Osteocyte (in vitro differentiated cells): ENCODE measurements around the gene NCOR2. TPM values are rescaled to one million over a fixed set of nuclear protein-coding genes. Genes with fewer than 3 reads are reported as not detected.

Experiments
- DNase-seq: peaks from one replicate; pipeline ENCODE4 v3.0.0; 2021; ENCODE audit warnings: mixed read lengths; ENCODE audit not compliant: unreplicated experiment; ENCODE audit errors: extremely low spot score
- H3K27ac Mint-ChIP-seq: one replicate; pipeline ENCODE4 v1.8.0; 2021; ENCODE audit warnings: mild to moderate bottlenecking, mixed read lengths; ENCODE audit not compliant: unreplicated experiment
- H3K27me3 Mint-ChIP-seq: one replicate; pipeline ENCODE4 v1.8.0; 2021; ENCODE audit warnings: mixed read lengths; ENCODE audit not compliant: unreplicated experiment
- H3K36me3 Mint-ChIP-seq: one replicate; pipeline ENCODE4 v1.8.0; 2021; ENCODE audit warnings: mixed read lengths; ENCODE audit not compliant: unreplicated experiment
- H3K4me1 Mint-ChIP-seq: one replicate; pipeline ENCODE4 v1.8.0; 2021; ENCODE audit warnings: mixed read lengths; ENCODE audit not compliant: unreplicated experiment
- H3K4me3 Mint-ChIP-seq: one replicate; pipeline ENCODE4 v1.8.0; 2021; ENCODE audit warnings: mild to moderate bottlenecking, moderate library complexity, mixed read lengths; ENCODE audit not compliant: unreplicated experiment
- H3K9me3 Mint-ChIP-seq: one replicate; pipeline ENCODE4 v1.8.0; 2021; ENCODE audit warnings: mixed read lengths; ENCODE audit not compliant: unreplicated experiment
- CTCF ChIP-seq: fragments of 200-600 bp; sonication (generic); IDR thresholded peaks from 2 replicates; pipeline ENCODE4 v1.5.0; 2021; ENCODE audit warnings: antibody characterized with exemption, mild to moderate bottlenecking, moderate library complexity
- total RNA-seq: library from RNA; stranded (reverse); gene quantifications from 2 replicates; pipeline ENCODE4 v1.2.1, GENCODE V29; 2021

The NCOR2 gene
- total RNA-seq, 1 donor from 2014 or later, result 362 TPM

- no peak for TF ChIP-seq CTCF
- H3K27me3 Mint-ChIP-seq, result peaks cover 2% of the 10 kb centered on the region
- H3K4me3 Mint-ChIP-seq, result no peak overlapping the region
- H3K9me3 Mint-ChIP-seq, result no peaks in the 10 kb centered on the region
- peaks cover 26% of the 10 kb centered on the region for H3K4me1 Mint-ChIP-seq
- no peak overlapping the region for H3K27ac Mint-ChIP-seq
- DNase-seq, result no peak
- H3K36me3 Mint-ChIP-seq, result peaks cover 2% of the 10 kb centered on the region
Measured at GRCh38 chr12:124612410-124612680, 44.9 kb upstream of the NCOR2 start.

GRCh38 chr12:124611559-124612409, 44.4 kb upstream of the NCOR2 start:
- Mint-ChIP-seq H3K4me1 (peaks cover 26% of the 10 kb centered on the region), H3K27me3 (peaks cover 2% of the 10 kb centered on the region)
- DNase-seq, result no peak

GRCh38 chr12:124610629-124611558, 43.5 kb upstream of the NCOR2 start:
- Mint-ChIP-seq H3K27me3 (peaks cover 2% of the 10 kb centered on the region), H3K27ac (no peak overlapping the region), H3K9me3 (no peaks in the 10 kb centered on the region), H3K4me3 (no peak overlapping the region), H3K4me1 (peaks cover 26% of the 10 kb centered on the region), H3K36me3 (peaks cover 2% of the 10 kb centered on the region)
- TF ChIP-seq CTCF, result no peak
- DNase-seq, result no peak

More at GRCh38 chr12:124611559-124612409, 44.4 kb upstream of the NCOR2 start:
- no peaks in the 10 kb centered on the region for H3K9me3 Mint-ChIP-seq
- H3K4me3 Mint-ChIP-seq, result no peak overlapping the region
- H3K36me3 Mint-ChIP-seq, result peaks cover 2% of the 10 kb centered on the region
- no peak overlapping the region for H3K27ac Mint-ChIP-seq
- TF ChIP-seq CTCF, result no peak

- H3K27ac Mint-ChIP-seq, result no peak overlapping the region
- no peak for DNase-seq
- peaks cover 2% of the 10 kb centered on the region for H3K36me3 Mint-ChIP-seq
- no peak for TF ChIP-seq CTCF
- H3K9me3 Mint-ChIP-seq, result no peaks in the 10 kb centered on the region
- H3K27me3 Mint-ChIP-seq, result peaks cover 2% of the 10 kb centered on the region
- H3K4me3 Mint-ChIP-seq, result no peak overlapping the region
- peaks cover 26% of the 10 kb centered on the region for H3K4me1 Mint-ChIP-seq
Measured at GRCh38 chr12:124610021-124610612, 42.7 kb upstream of the NCOR2 start.
